HEK293 (cell line): ENCODE data around the gene SMAD7.

Experiments used
- CTCF ChIA-PET: fragments of 350-600 bp; formaldehyde crosslinking; extraction: SDS; loops from one replicate; lab custom pipeline; 2021; ENCODE audit warnings: antibody characterized with exemption; lab: Yijun Ruan, JAX
- POLR2A ChIA-PET: fragments of 300-600 bp; formaldehyde crosslinking; extraction: SDS; loops from one replicate; lab custom pipeline; 2020; ENCODE audit warnings: antibody characterized with exemption, inconsistent platforms; lab: Yijun Ruan, JAX
- H3K27ac ChIP-seq: fragments of 200-500 bp; sonication (Bioruptor generic); 2 replicates; pipeline ENCODE4 v1.5.1; 2014; ENCODE audit warnings: low read depth, low read length, control low read depth, inconsistent platforms; ENCODE audit errors: extremely low read depth
- H3K36me3 ChIP-seq, 2 experiments: fragments of 200-500 bp in 1 of 2; sonication (Bioruptor generic) in 1 of 2; 1 replicate in 1 of 2; 2 replicates in 1 of 2; pipeline ENCODE4 v1.5.1; 2014 to 2017; ENCODE audit warnings: inconsistent platforms in 2 of 2, low read length in 2 of 2; ENCODE audit not compliant: control insufficient read depth in 2 of 2, insufficient read depth in 1 of 2
- H3K4me1 ChIP-seq: fragments of 200-500 bp; sonication (Bioruptor generic); 2 replicates; pipeline ENCODE4 v1.5.1; 2014; ENCODE audit warnings: mild to moderate bottlenecking, low read length, inconsistent platforms; ENCODE audit not compliant: control insufficient read depth, insufficient read depth
- H3K4me3 ChIP-seq: 2 replicates; pipeline ENCODE4 v1.5.1; 2011; ENCODE audit warnings: low read depth, mild to moderate bottlenecking, control low read depth, low read length, moderate library complexity
- H3K9me3 ChIP-seq: fragments of 200-500 bp; sonication (Bioruptor generic); 2 replicates; pipeline ENCODE4 v1.5.1; 2014; ENCODE audit warnings: low read depth, low read length, inconsistent platforms; ENCODE audit not compliant: control insufficient read depth, insufficient read depth
- FEZF1 ChIP-seq: fragments of 450-650 bp; formaldehyde crosslinking; IDR thresholded peaks from 2 replicates; pipeline ENCODE4 v1.5.1; 2016; ENCODE audit warnings: missing biosample characterization, missing genetic modification characterization
- GFI1B ChIP-seq: fragments of 450-650 bp; formaldehyde crosslinking; IDR thresholded peaks from 2 replicates; pipeline ENCODE4 v1.5.1; 2016; ENCODE audit warnings: missing biosample characterization, missing genetic modification characterization
- OSR2 ChIP-seq: fragments of 450-650 bp; formaldehyde crosslinking; IDR thresholded peaks from 2 replicates; pipeline ENCODE4 v1.5.1; 2016; ENCODE audit warnings: missing biosample characterization, missing genetic modification characterization
- PATZ1 ChIP-seq: fragments of 450-650 bp; formaldehyde crosslinking; IDR thresholded peaks from 2 replicates; pipeline ENCODE4 v1.5.1; 2016; ENCODE audit warnings: missing biosample characterization, missing genetic modification characterization
- SCRT1 ChIP-seq: fragments of 450-650 bp; formaldehyde crosslinking; IDR thresholded peaks from 2 replicates; pipeline ENCODE4 v1.5.1; 2016; ENCODE audit warnings: missing biosample characterization, missing genetic modification characterization, borderline replicate concordance
- SP2 ChIP-seq: fragments of 450-650 bp; formaldehyde crosslinking; IDR thresholded peaks from 2 replicates; pipeline ENCODE4 v1.5.1; 2016; ENCODE audit warnings: missing biosample characterization, missing genetic modification characterization
- SP7 ChIP-seq: fragments of 450-650 bp; formaldehyde crosslinking; IDR thresholded peaks from 2 replicates; pipeline ENCODE4 v1.5.1; 2016; ENCODE audit warnings: missing biosample characterization, missing genetic modification characterization
- WT1 ChIP-seq: fragments of 450-650 bp; formaldehyde crosslinking; IDR thresholded peaks from 2 replicates; pipeline ENCODE4 v1.5.1; 2016; ENCODE audit warnings: missing biosample characterization, missing genetic modification characterization
- ZBTB8A ChIP-seq: fragments of 450-650 bp; formaldehyde crosslinking; IDR thresholded peaks from 2 replicates; pipeline ENCODE4 v1.5.1; 2016; ENCODE audit warnings: missing biosample characterization, missing genetic modification characterization
- ZFHX2 ChIP-seq: fragments of 450-650 bp; formaldehyde crosslinking; conservative IDR thresholded peaks from 2 replicates; pipeline ENCODE4 v1.5.1; 2016; ENCODE audit warnings: missing biosample characterization, missing genetic modification characterization
- ZNF341 ChIP-seq: fragments of 450-650 bp; formaldehyde crosslinking; IDR thresholded peaks from 2 replicates; pipeline ENCODE4; 2016; ENCODE audit warnings: low read depth, missing biosample characterization, missing genetic modification characterization
- ZNF518A ChIP-seq: fragments of 450-650 bp; formaldehyde crosslinking; conservative IDR thresholded peaks from 2 replicates; pipeline ENCODE4 v1.5.1; 2016; ENCODE audit warnings: low read depth, missing biosample characterization, missing genetic modification characterization
- ZNF530 ChIP-seq: fragments of 450-650 bp; formaldehyde crosslinking; IDR thresholded peaks from 2 replicates; pipeline ENCODE4 v1.5.1; 2016; ENCODE audit warnings: low read depth, missing biosample characterization, missing genetic modification characterization
- ZNF624 ChIP-seq: fragments of 450-650 bp; formaldehyde crosslinking; IDR thresholded peaks from 2 replicates; pipeline ENCODE4 v1.5.1; 2017; ENCODE audit warnings: missing biosample characterization, missing genetic modification characterization
- ZNF776 ChIP-seq: fragments of 450-650 bp; formaldehyde crosslinking; IDR thresholded peaks from 2 replicates; pipeline ENCODE4 v1.5.0; 2017; ENCODE audit warnings: missing biosample characterization, missing genetic modification characterization, borderline replicate concordance
- TF ChIP-seq, protein P1 (sequence below): fragments of 450-650 bp; formaldehyde crosslinking; IDR thresholded peaks from 2 replicates; pipeline ENCODE4 v1.5.1; 2016; ENCODE audit warnings: missing biosample characterization, missing genetic modification characterization
- TF ChIP-seq, protein P2 (sequence below): fragments of 450-650 bp; formaldehyde crosslinking; IDR thresholded peaks from 2 replicates; pipeline ENCODE4 v1.5.1; 2016; ENCODE audit warnings: missing biosample characterization, missing genetic modification characterization, borderline replicate concordance

Gene SMAD7

DNA sequence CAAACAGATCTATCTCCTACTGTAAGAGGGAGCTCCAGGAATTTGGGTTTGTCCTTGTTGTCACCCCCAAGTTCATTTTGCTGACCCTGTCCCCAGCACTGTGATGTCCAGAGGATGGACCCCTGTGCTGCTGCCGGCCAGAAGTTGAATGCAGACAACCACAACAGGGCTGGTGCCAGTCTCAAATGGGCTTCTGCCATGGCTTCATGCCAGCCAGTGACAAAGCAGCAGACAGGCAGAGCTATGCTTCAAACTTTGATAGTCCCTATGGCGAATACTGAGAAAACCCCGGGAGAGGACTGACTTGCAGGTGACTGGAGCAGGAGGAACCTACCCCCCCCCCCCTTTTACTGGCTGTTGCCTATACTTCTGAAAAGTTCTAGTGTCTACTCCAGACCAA is 3.2 kb downstream of the SMAD7 start:
- TF ChIP-seq ZBTB8A (tag by site-specific recombination) (peak; percentile 35; the same call in 1 of the 2 replicates), OSR2 (0 out of 2 replicates have a peak, but pooled peaks have one; percentile 37), SCRT1 (tag by site-specific recombination) (no peak)
- ChIA-PET POLR2A (interaction anchor here (0.6 to 12.3 kb wide), 13 partner anchors 10 to 290 kb away, joined by 3 to 252 read pairs (median 5); no protein-coding TSS in a partner anchor), CTCF (interaction anchor here (0.6 to 2.2 kb wide), 13 partner anchors 26 to 480 kb away, joined by 3 to 12 read pairs (median 4); no protein-coding TSS in a partner anchor)
- no peaks in the 10 kb centered on the region for H3K9me3 ChIP-seq
- H3K36me3 ChIP-seq, result peaks cover 4 to 66% of the 10 kb centered on the region in 2 experiments; a peak in 2 of 3 replicates
- peak overlapping the region; percentile 91 for H3K4me3 ChIP-seq
- H3K4me1 ChIP-seq, result peaks cover 44% of the 10 kb centered on the region
- peak overlapping the region; percentile 100 for H3K27ac ChIP-seq

- Histone ChIP-seq H3K36me3 (peaks cover 4 to 71% of the 10 kb centered on the region in 2 experiments; a peak in 2 of 3 replicates), H3K4me3 (peak overlapping the region; percentile 91), H3K27ac (peak overlapping the region; percentile 100), H3K9me3 (no peaks in the 10 kb centered on the region), H3K4me1 (peaks cover 49% of the 10 kb centered on the region)
- CTCF ChIA-PET, result interaction anchor here (0.6 to 2.2 kb wide), 12 partner anchors 26 to 486 kb away, joined by 3 to 12 read pairs (median 4); no protein-coding TSS in a partner anchor
- TF ChIP-seq WT1, result 0 out of 2 replicates have a peak, but pooled peaks have one; percentile 30
- TF ChIP-seq ZNF776 (tag by site-specific recombination), result no peak
- peak; percentile 91 for TF ChIP-seq SP7 (tag by site-specific recombination)
- TF ChIP-seq ZNF341 (tag by site-specific recombination), result peak; percentile 76
- POLR2A ChIA-PET, result interaction anchor here (0.7 to 12.3 kb wide), 10 partner anchors 9 to 290 kb away, joined by 3 to 252 read pairs (median 6); no protein-coding TSS in a partner anchor
These were observed 3.7 kb downstream of the SMAD7 start for GRCh38 chr18:48947092-48947491.

DNA sequence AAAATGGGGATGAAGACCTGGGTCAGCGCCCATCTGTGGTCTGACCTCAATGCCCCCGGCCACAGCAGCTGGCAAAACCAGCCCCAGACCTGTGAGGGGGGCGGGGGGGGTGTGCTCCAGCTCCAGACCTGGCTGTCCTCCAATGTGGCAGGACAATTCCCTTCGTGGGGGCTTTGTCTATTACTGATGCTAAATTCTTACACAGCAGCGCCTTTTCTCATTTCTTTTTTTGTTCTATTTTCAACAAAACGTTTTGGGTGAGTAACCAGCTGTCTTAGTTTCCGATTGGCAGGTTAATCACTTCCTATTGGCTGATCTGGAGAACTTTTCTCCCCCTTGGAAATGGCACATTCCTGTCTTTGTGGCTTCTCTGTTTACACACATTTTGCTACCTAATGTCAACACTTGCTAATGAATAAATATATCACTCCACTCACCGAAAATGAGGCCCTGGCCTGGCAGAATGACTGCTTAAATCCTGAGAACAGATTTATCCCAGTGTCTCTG is 4.4 kb downstream of the SMAD7 start:
- ChIA-PET CTCF (interaction anchor here (0.6 to 2.2 kb wide), 5 partner anchors 51 to 293 kb away, joined by 3 to 6 read pairs (median 4); no protein-coding TSS in a partner anchor), POLR2A (interaction anchor here (0.6 to 12.3 kb wide), 9 partner anchors 22 to 366 kb away, joined by 3 to 252 read pairs (median 4); no protein-coding TSS in a partner anchor)
- Histone ChIP-seq H3K27ac (peak overlapping the region; percentile 100), H3K9me3 (no peaks in the 10 kb centered on the region), H3K36me3 (peaks cover 4 to 78% of the 10 kb centered on the region in 2 experiments; a peak in 2 of 3 replicates), H3K4me3 (peak overlapping the region; percentile 91), H3K4me1 (peaks cover 56% of the 10 kb centered on the region)
- TF ChIP-seq ZNF530 (tag by site-specific recombination) (no peak), ZNF624 (tag by site-specific recombination) (no peak), ZFHX2 (no peak), ZNF518A (no peak), FEZF1 (tag by site-specific recombination) (peak; percentile 95), GFI1B (tag by site-specific recombination) (peak; percentile 93), SP2 (tag by site-specific recombination) (peak; percentile 33), OSR2 (peak; percentile 100), PATZ1 (tag by site-specific recombination) (peak; percentile 77; the same call in 1 of the 2 replicates)
- TF ChIP-seq, protein P1, sequence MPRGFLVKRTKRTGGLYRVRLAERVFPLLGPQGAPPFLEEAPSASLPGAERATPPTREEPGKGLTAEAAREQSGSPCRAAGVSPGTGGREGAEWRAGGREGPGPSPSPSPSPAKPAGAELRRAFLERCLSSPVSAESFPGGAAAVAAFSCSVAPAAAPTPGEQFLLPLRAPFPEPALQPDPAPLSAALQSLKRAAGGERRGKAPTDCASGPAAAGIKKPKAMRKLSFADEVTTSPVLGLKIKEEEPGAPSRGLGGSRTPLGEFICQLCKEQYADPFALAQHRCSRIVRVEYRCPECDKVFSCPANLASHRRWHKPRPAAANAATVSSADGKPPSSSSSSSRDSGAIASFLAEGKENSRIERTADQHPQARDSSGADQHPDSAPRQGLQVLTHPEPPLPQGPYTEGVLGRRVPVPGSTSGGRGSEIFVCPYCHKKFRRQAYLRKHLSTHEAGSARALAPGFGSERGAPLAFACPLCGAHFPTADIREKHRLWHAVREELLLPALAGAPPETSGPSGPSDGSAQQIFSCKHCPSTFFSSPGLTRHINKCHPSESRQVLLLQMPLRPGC (tag by site-specific recombination), result peak; percentile 92
- TF ChIP-seq, protein P2, sequence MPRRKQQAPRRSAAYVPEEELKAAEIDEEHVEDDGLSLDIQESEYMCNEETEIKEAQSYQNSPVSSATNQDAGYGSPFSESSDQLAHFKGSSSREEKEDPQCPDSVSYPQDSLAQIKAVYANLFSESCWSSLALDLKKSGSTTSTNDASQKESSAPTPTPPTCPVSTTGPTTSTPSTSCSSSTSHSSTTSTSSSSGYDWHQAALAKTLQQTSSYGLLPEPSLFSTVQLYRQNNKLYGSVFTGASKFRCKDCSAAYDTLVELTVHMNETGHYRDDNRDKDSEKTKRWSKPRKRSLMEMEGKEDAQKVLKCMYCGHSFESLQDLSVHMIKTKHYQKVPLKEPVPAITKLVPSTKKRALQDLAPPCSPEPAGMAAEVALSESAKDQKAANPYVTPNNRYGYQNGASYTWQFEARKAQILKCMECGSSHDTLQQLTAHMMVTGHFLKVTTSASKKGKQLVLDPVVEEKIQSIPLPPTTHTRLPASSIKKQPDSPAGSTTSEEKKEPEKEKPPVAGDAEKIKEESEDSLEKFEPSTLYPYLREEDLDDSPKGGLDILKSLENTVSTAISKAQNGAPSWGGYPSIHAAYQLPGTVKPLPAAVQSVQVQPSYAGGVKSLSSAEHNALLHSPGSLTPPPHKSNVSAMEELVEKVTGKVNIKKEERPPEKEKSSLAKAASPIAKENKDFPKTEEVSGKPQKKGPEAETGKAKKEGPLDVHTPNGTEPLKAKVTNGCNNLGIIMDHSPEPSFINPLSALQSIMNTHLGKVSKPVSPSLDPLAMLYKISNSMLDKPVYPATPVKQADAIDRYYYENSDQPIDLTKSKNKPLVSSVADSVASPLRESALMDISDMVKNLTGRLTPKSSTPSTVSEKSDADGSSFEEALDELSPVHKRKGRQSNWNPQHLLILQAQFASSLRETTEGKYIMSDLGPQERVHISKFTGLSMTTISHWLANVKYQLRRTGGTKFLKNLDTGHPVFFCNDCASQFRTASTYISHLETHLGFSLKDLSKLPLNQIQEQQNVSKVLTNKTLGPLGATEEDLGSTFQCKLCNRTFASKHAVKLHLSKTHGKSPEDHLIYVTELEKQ, result peak; percentile 83
